K562 (cell line): ENCODE data around the gene FZD10. TPM values are rescaled to one million over a fixed set of nuclear protein-coding genes. Genes with fewer than 3 reads are reported as not detected.

Experiments used
- ATAC-seq: fragments of 200-7000 bp; cut with Tn5 transposase; 3 replicates; pipeline ENCODE4 v1.9.1; 2020; ENCODE audit warnings: moderate library complexity
- BruUV-seq: library from RNA; stranded (reverse); fragments of 400-500 nt; replicated peaks from 2 replicates; lab custom pipeline; 2021; lab: Mats Ljungman, UMichigan
- CTCF ChIA-PET: fragments of 300-600 bp; formaldehyde crosslinking; extraction: SDS; loops from one replicate; lab custom pipeline; 2021; ENCODE audit warnings: low intra/inter-chr PET ratio; lab: Yijun Ruan, JAX
- POLR2A ChIA-PET: fragments of 300-600, 350-650 bp; sonication (Branson Sonifier 250); formaldehyde crosslinking; extraction: SDS; loops from one replicate; lab custom pipeline; 2021; ENCODE audit warnings: antibody characterized with exemption, inconsistent platforms; lab: Yijun Ruan, JAX
- DNase-seq, 4 experiments: peaks; one replicate each; pipeline versions ENCODE4 v3.0.0 to v3.0.0-alpha.2; 2011 to 2018; ENCODE audit warnings: low spot score in 3 of 4, mixed read lengths in 3 of 4; ENCODE audit errors: extremely low read depth in 1 of 4
- FAIRE-seq: peaks from 2 replicates; lab custom pipeline; 2011; peaks lifted over from hg19 to GRCh38; lab: Jason Lieb, UNC
- H2AFZ ChIP-seq: 2 replicates; pipeline ENCODE4 v1.6.0; 2011; ENCODE audit warnings: low read depth, low read length, control low read depth, inconsistent platforms
- H3K27ac ChIP-seq: fragments of 200-600 bp; 3 replicates; pipeline ENCODE4 v1.8.0; 2011; ENCODE audit warnings: low read depth, mild to moderate bottlenecking, control low read depth, inconsistent platforms, low read length, moderate library complexity, mixed read lengths; ENCODE audit errors: extremely low read depth
- H3K27me3 ChIP-seq, 2 experiments: fragments of 300-600 bp in 1 of 2; 2 replicates in 1 of 2; 3 replicates in 1 of 2; pipeline versions ENCODE4 v1.6.0 to v1.8.0; 2011; ENCODE audit warnings: inconsistent platforms in 2 of 2, low read length in 2 of 2, mild to moderate bottlenecking in 1 of 2, mixed read lengths in 1 of 2, moderate library complexity in 1 of 2; ENCODE audit not compliant: control insufficient read depth in 2 of 2, insufficient read depth in 2 of 2
- H3K36me3 ChIP-seq: fragments of 300-600 bp; 3 replicates; pipeline ENCODE4 v1.8.0; 2011; ENCODE audit warnings: mild to moderate bottlenecking, low read length, inconsistent platforms; ENCODE audit not compliant: control insufficient read depth, insufficient read depth
- H3K4me1 ChIP-seq, 2 experiments: fragments of 200-600 bp in 1 of 2; replicated peaks in 1 of 2; 2 replicates in 1 of 2; 3 replicates in 1 of 2; pipeline versions ENCODE4 v1.5.1 to v1.8.0; 2011; ENCODE audit warnings: inconsistent platforms in 2 of 2, low read length in 2 of 2, mild to moderate bottlenecking in 1 of 2, mixed read lengths in 1 of 2, moderate library complexity in 1 of 2; ENCODE audit not compliant: control insufficient read depth in 2 of 2, insufficient read depth in 2 of 2
- H3K4me2 ChIP-seq: 2 replicates; pipeline ENCODE4 v1.6.1; 2011; ENCODE audit warnings: low read length, control low read depth, inconsistent platforms, mixed read lengths; ENCODE audit not compliant: insufficient read depth
- H3K4me3 ChIP-seq: fragments of 200-600 bp; sonication (generic), shearing (Covaris generic); 2 replicates; pipeline ENCODE4 v1.5.1; 2016; ENCODE audit warnings: control low read depth, inconsistent platforms
- H3K79me2 ChIP-seq: fragments of 200-600 bp; 3 replicates; pipeline ENCODE4 v1.8.0; 2011; ENCODE audit warnings: low read length, inconsistent platforms; ENCODE audit not compliant: control insufficient read depth, insufficient read depth
- H3K9ac ChIP-seq, 2 experiments: 2 replicates each; pipeline versions ENCODE4 v1.6.0 to v1.6.1; 2011; ENCODE audit warnings: low read depth in 2 of 2, low read length in 2 of 2, control low read depth in 1 of 2, inconsistent platforms in 1 of 2, mild to moderate bottlenecking in 1 of 2, mixed read lengths in 1 of 2; ENCODE audit not compliant: insufficient read depth in 1 of 2
- H3K9me1 ChIP-seq: one replicate; pipeline ENCODE4 v1.6.0; 2011; ENCODE audit warnings: inconsistent platforms, mild to moderate bottlenecking, low read length, moderate library complexity; ENCODE audit not compliant: control insufficient read depth, insufficient read depth
- H3K9me3 ChIP-seq: replicated peaks from 2 replicates; pipeline ENCODE4 v1.5.1; 2011; ENCODE audit warnings: low read depth, low read length, inconsistent platforms; ENCODE audit not compliant: control insufficient read depth, insufficient read depth
- H4K20me1 ChIP-seq: replicated peaks from 2 replicates; pipeline ENCODE4 v1.6.1; 2011; ENCODE audit warnings: low read length, inconsistent platforms, mixed read lengths; ENCODE audit not compliant: control insufficient read depth, insufficient read depth
- CEBPB ChIP-seq: fragments of 450-650 bp; IDR thresholded peaks from 2 replicates; pipeline ENCODE4 v1.6.1; 2016; ENCODE audit warnings: missing genetic modification characterization, missing compliant biosample characterization
- E2F3 ChIP-seq: fragments of 250-450 bp; sonication (Bioruptor Pico); IDR thresholded peaks from 2 replicates; pipeline ENCODE4 v1.4.0; 2020; ENCODE audit warnings: mild to moderate bottlenecking
- EGR1 ChIP-seq: fragments of 450-650 bp; conservative IDR thresholded peaks from 2 replicates; pipeline ENCODE4 v1.6.1; 2017; ENCODE audit warnings: mild to moderate bottlenecking
- FOXJ2 ChIP-seq: fragments of 200-800 bp; sonication (Bioruptor generic); IDR thresholded peaks from 2 replicates; pipeline ENCODE4 v1.6.1; 2016; ENCODE audit warnings: missing genetic modification characterization, missing compliant biosample characterization
- L3MBTL2 ChIP-seq: fragments of 450-650 bp; IDR thresholded peaks from 2 replicates; pipeline ENCODE4 v1.6.1; 2016; ENCODE audit warnings: mild to moderate bottlenecking, moderate library complexity
- MAX ChIP-seq: sonication (generic); formaldehyde crosslinking; IDR thresholded peaks from 2 replicates; pipeline ENCODE4 v1.9.0; 2022; ENCODE audit warnings: mild to moderate bottlenecking, missing genetic modification reagents
- PHF20 ChIP-seq: fragments of 450-650 bp; IDR thresholded peaks from 2 replicates; pipeline ENCODE4 v1.6.1; 2018; ENCODE audit not compliant: partially characterized antibody
- PRMT5 ChIP-seq: sonication (generic); formaldehyde crosslinking; IDR thresholded peaks from 2 replicates; pipeline ENCODE4 v1.5.0; 2020; ENCODE audit warnings: missing genetic modification reagents
- RAD51 ChIP-seq: fragments of 450-650 bp; IDR thresholded peaks from 2 replicates; pipeline ENCODE4 v1.7.1; 2016; ENCODE audit warnings: low read depth, mild to moderate bottlenecking, borderline replicate concordance
- SNIP1 ChIP-seq: fragments of 450-650 bp; IDR thresholded peaks from 2 replicates; pipeline ENCODE4 v1.7.1; 2017; ENCODE audit warnings: low read depth, mild to moderate bottlenecking
- SREBF2 ChIP-seq: sonication (generic); formaldehyde crosslinking; IDR thresholded peaks from 2 replicates; pipeline ENCODE4 v1.4.0; 2020; ENCODE audit warnings: mild to moderate bottlenecking, missing genetic modification reagents
- USF1 ChIP-seq: sonication (generic); formaldehyde crosslinking; IDR thresholded peaks from 2 replicates; pipeline ENCODE4 v1.9.0; 2022; ENCODE audit warnings: mild to moderate bottlenecking, missing genetic modification reagents
- USF2 ChIP-seq: sonication (generic); formaldehyde crosslinking; IDR thresholded peaks from 2 replicates; pipeline ENCODE4 v1.5.0; 2020; ENCODE audit warnings: missing genetic modification reagents
- ZNF212 ChIP-seq: fragments of 450-650 bp; formaldehyde crosslinking; IDR thresholded peaks from 2 replicates; pipeline ENCODE4 v1.4.0; 2020; ENCODE audit warnings: mild to moderate bottlenecking
- ZNF282 ChIP-seq: sonication (generic); formaldehyde crosslinking; IDR thresholded peaks from 2 replicates; pipeline ENCODE4 v1.8.1; 2023; ENCODE audit warnings: missing genetic modification reagents
- ZNF76 ChIP-seq: fragments of 250-450 bp; sonication (Bioruptor Pico); IDR thresholded peaks from 2 replicates; pipeline ENCODE4 v1.4.0; 2020; ENCODE audit warnings: mild to moderate bottlenecking, moderate library complexity, borderline replicate concordance
- WGBS: fragments of 100-300 bp; shearing (Covaris generic); methylation state at CpG from one replicate; pipeline ENCODE4 v1.1.6; 2016; ENCODE audit warnings: low coverage, mixed read lengths; ENCODE audit not compliant: insufficient coverage; ENCODE audit errors: missing lambda C conversion rate; 5-methylcytosine and 5-hydroxymethylcytosine counted together
- in situ Hi-C: fragments of 300-500 bp; cut with MboI; formaldehyde crosslinking; loops from 4 replicates; pipeline ENCODE4 v1.15.0; 2018; ENCODE audit warnings: inconsistent platforms, mixed read lengths
- intact Hi-C: fragments of 100-400 bp; cut with micrococcal nuclease; formaldehyde crosslinking; loops from 2 replicates; pipeline ENCODE4 v1.14.2; 2022
- polyA plus RNA-seq, 8 experiments: library from polyadenylated mRNA; depleted of rRNA in 4 of 8; stranded (reverse) in 5 of 8; unstranded in 3 of 8; fragments of >200 nt; fragmentation: Nextera tagmentation in 2 of 8; fragmentation: Illumina TruSeq in 1 of 8; extraction: Ambion mirVana in 2 of 8; extraction: Trizol in 1 of 8; gene quantifications; 2 replicates each; pipeline versions ENCODE4 v1.2.1 to v1.2.3, GENCODE V29; 2011 to 2014; ENCODE audit warnings: inconsistent platforms in 1 of 8, missing spikeins in 1 of 8
- total RNA-seq, 7 experiments: library from RNA; depleted of rRNA in 6 of 7; stranded (reverse); fragments of >200 nt in 6 of 7; fragmentation: Illumina TruSeq in 2 of 7; extraction: Trizol in 2 of 7; gene quantifications; 2 replicates each; pipeline versions ENCODE4 v1.2.1 to v1.2.3, GENCODE V29; 2011 to 2021; ENCODE audit warnings: low replicate concordance in 1 of 7

The FZD10 gene
- total and polyA plus RNA-seq, 9 of the 15 experiments (the other 6 are each of a cell fraction or from before 2014, with no cell fraction given): not detected

GRCh38 chr12:130126023-130126432 is 36.2 kb upstream of the FZD10 start:
- no peak overlapping the region for H3K27ac ChIP-seq
- H3K9ac ChIP-seq: no peak overlapping the region; a peak in 1 of 4 replicates
- H4K20me1 ChIP-seq: no peaks in the 10 kb centered on the region
- 1% methylated on average over 9 of the region's 13 CpGs for WGBS
- no peak overlapping the region for H3K4me3 ChIP-seq
- peaks cover 0 to 12% of the 10 kb centered on the region in 2 experiments; a peak in 2 of 5 replicates for H3K27me3 ChIP-seq
- ATAC-seq: no peak
- no peak overlapping the region for H3K4me2 ChIP-seq
- peak in 1 of 4 experiments; percentile 13 for DNase-seq
- BruUV-seq: no TSS peak
- H3K9me1 ChIP-seq: no peaks in the 10 kb centered on the region
- H2AFZ ChIP-seq: no peak overlapping the region
- in situ Hi-C loops: no loop called here
- no peak for FAIRE-seq
- ChIA-PET POLR2A (no interaction called here), CTCF (no interaction called here)
- no peaks in the 10 kb centered on the region for H3K36me3 ChIP-seq
- intact Hi-C loops: no loop called here
- H3K79me2 ChIP-seq: no peaks in the 10 kb centered on the region
- TF ChIP-seq SREBF2 (CRISPR knock-in tag) (no peak), EGR1 (0 out of 2 replicates have a peak, but pooled peaks have one; percentile 22), ZNF212 (no peak)
- H3K9me3 ChIP-seq: no peaks in the 10 kb centered on the region
- H3K4me1 ChIP-seq: no peaks in the 10 kb centered on the region

- DNase-seq: peak; percentile 10 to 49 (median 40)
- Histone ChIP-seq H3K9ac (no peak overlapping the region), H3K4me3 (no peak overlapping the region), H3K79me2 (no peaks in the 10 kb centered on the region), H3K27me3 (peaks cover 0 to 20% of the 10 kb centered on the region in 2 experiments; a peak in 2 of 5 replicates), H3K9me3 (no peaks in the 10 kb centered on the region), H3K36me3 (no peaks in the 10 kb centered on the region), H3K4me2 (no peak overlapping the region; the same call in 1 of the 2 replicates), H3K27ac (no peak overlapping the region), H4K20me1 (no peaks in the 10 kb centered on the region)
- intact Hi-C loops: no loop called here
- no TSS peak for BruUV-seq
- CTCF ChIA-PET: no interaction called here
- 0% methylated on average over 3 of the region's 3 CpGs for WGBS
- TF ChIP-seq L3MBTL2 (peak; percentile 39; the same call in 1 of the 2 replicates), ZNF282 (CRISPR knock-in tag) (no peak), ZNF76 (CRISPR knock-in tag) (no peak), PRMT5 (CRISPR knock-in tag) (no peak), USF2 (CRISPR knock-in tag) (peak; percentile 88), FOXJ2 (tag) (no peak), CEBPB (tag) (no peak), MAX (CRISPR knock-in tag) (no peak), RAD51 (peak; percentile 65), USF1 (CRISPR knock-in tag) (peak; percentile 80), SNIP1 (no peak), PHF20 (no peak), E2F3 (CRISPR knock-in tag) (no peak)
- TF ChIP-seq, all 486 proteins: peak for 4
- Histone ChIP-seq H3K4me1 (no peaks in the 10 kb centered on the region), H3K9me1 (no peaks in the 10 kb centered on the region), H2AFZ (no peak overlapping the region)
- POLR2A ChIA-PET: no interaction called here
- peak; percentile 86 for ATAC-seq
- in situ Hi-C loops: no loop called here
- no peak for FAIRE-seq
Observed at GRCh38 chr12:130127532-130127911, 34.7 kb upstream of the FZD10 start.
